Upper lobe of right lung (tissue), 1 donor: Measurements from ENCODE around the gene ADAMTS3. TPM values are rescaled to one million over a fixed set of nuclear protein-coding genes. Genes with fewer than 3 reads are reported as not detected.
A peak's percentile ranks its signal among the peaks of the same experiment; 100 is the strongest.

ENCODE experiments used
- ATAC-seq: fragments of 200-7000 bp; cut with Tn5 transposase; one replicate; pipeline ENCODE4 v1.9.1; 2020; ENCODE audit warnings: mild to moderate bottlenecking, moderate library complexity
- DNase-seq: peaks from one replicate; pipeline ENCODE4 v3.0.0-alpha.2; 2020
- H3K27ac ChIP-seq: fragments of 200-600 bp; one replicate; pipeline ENCODE4 v1.8.0; 2022
- H3K27me3 ChIP-seq: fragments of 200-600 bp; one replicate; pipeline ENCODE4 v1.8.0; 2022; ENCODE audit warnings: mild to moderate bottlenecking
- H3K36me3 ChIP-seq: fragments of 200-600 bp; one replicate; pipeline ENCODE4 v1.8.0; 2022
- H3K4me1 ChIP-seq: fragments of 200-600 bp; one replicate; pipeline ENCODE4 v1.8.0; 2022
- H3K4me3 ChIP-seq: fragments of 200-600 bp; one replicate; pipeline ENCODE4 v1.8.0; 2022; ENCODE audit warnings: mild to moderate bottlenecking
- H3K9me3 ChIP-seq: fragments of 200-600 bp; one replicate; pipeline ENCODE4 v1.8.0; 2022
- intact Hi-C: fragments of 100-400 bp; cut with DNase I; formaldehyde crosslinking; loops from one replicate; pipeline ENCODE4 v1.11.0; 2022
- total RNA-seq: library from RNA; stranded (reverse); fragmentation: NEBNext Ultra II Directional; extraction: Animal tissue kit (Norgen Biotek cat#: 25700); gene quantifications from one replicate; pipeline ENCODE4 v1.2.1, GENCODE V29; 2021
- TF ChIP-seq, protein P1 (sequence below): fragments of 200-600 bp; IDR thresholded peaks from one replicate; pipeline ENCODE4 v1.8.0; 2022; ENCODE audit warnings: antibody characterized with exemption
- donor health status: DM: no; HTN: yes; CAD: no; lungs with severe emphysema.

ADAMTS3 gene
- total RNA-seq, 1 donor from 2014 or later: 3.6 TPM

- TF ChIP-seq, protein P1, sequence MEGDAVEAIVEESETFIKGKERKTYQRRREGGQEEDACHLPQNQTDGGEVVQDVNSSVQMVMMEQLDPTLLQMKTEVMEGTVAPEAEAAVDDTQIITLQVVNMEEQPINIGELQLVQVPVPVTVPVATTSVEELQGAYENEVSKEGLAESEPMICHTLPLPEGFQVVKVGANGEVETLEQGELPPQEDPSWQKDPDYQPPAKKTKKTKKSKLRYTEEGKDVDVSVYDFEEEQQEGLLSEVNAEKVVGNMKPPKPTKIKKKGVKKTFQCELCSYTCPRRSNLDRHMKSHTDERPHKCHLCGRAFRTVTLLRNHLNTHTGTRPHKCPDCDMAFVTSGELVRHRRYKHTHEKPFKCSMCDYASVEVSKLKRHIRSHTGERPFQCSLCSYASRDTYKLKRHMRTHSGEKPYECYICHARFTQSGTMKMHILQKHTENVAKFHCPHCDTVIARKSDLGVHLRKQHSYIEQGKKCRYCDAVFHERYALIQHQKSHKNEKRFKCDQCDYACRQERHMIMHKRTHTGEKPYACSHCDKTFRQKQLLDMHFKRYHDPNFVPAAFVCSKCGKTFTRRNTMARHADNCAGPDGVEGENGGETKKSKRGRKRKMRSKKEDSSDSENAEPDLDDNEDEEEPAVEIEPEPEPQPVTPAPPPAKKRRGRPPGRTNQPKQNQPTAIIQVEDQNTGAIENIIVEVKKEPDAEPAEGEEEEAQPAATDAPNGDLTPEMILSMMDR: no peak
- no peak for ATAC-seq
Measured at GRCh38 chr4:72513227-72513626, 55.8 kb downstream of the ADAMTS3 start.

DNA sequence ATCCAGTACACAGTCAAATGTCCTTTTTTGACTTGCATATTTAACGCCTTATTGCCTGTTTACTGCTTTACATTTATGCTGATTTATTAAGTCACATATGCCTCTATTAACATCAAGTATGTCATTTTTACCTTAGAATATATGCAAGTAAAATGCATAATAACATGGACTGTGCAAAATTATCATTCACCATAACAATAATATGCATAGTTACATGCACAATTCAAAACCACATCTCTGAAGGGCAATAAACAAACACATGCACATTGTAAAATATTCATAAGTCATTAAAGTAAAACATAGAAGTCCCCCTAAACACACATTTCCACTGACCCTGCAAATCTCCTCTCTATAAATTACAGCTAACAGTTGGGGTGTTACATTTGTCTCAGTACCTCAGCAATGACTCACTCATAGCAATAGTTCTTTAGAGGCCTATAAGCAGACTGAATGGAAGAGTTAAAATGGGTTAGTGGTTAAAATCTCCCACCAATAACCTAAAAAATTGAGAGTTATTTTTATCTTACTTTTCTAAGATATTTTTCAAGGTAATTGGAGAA lies 61.1 kb downstream of the ADAMTS3 start:
- no peaks in the 10 kb centered on the region for H3K27me3 ChIP-seq
- no peaks in the 10 kb centered on the region for H3K36me3 ChIP-seq
- H3K4me1 ChIP-seq: no peaks in the 10 kb centered on the region
- DNase-seq (no peak), ATAC-seq (no peak)
- no peak overlapping the region for H3K4me3 ChIP-seq
- H3K9me3 ChIP-seq: peaks cover 3% of the 10 kb centered on the region
- TF ChIP-seq, protein P1: no peak
- intact Hi-C loops: no loop called here
- H3K27ac ChIP-seq: no peak overlapping the region

More at GRCh38 chr4:72513227-72513626, 55.8 kb downstream of the ADAMTS3 start:
- no peak overlapping the region for H3K4me3 ChIP-seq
- intact Hi-C loops: loop anchor here (5.0 kb wide), 1 partner anchor 509 kb away; no protein-coding TSS in a partner anchor
- H3K36me3 ChIP-seq: no peaks in the 10 kb centered on the region
- H3K27me3 ChIP-seq: no peaks in the 10 kb centered on the region
- H3K4me1 ChIP-seq: no peaks in the 10 kb centered on the region
- DNase-seq: no peak
- no peak overlapping the region for H3K27ac ChIP-seq
- peaks cover 6% of the 10 kb centered on the region for H3K9me3 ChIP-seq

DNA sequence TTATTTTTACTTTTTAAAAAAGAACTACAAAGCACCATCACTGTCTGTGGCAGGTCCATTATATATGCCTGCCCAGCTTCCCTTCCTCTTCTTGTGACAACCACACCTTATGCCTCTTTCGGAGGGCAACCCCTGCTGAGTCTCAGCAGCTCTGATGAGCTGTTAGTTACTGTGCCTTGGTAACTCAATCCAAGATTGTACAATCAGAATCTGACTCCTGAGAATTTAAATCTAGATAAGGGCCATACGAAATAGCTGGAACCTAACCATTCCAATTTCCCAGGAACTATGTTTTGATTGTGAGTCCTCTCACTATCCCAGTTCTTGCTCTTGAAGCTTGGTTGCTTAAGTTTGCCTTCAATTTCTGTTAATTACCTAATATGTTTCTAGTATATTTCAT lies 61.9 kb downstream of the ADAMTS3 start:
- H3K36me3 ChIP-seq: no peaks in the 10 kb centered on the region
- intact Hi-C loops: no loop called here
- TF ChIP-seq, protein P1: no peak
- no peak for ATAC-seq
- H3K9me3 ChIP-seq: peaks cover 3% of the 10 kb centered on the region
- H3K27ac ChIP-seq: no peak overlapping the region
- no peak for DNase-seq
- no peaks in the 10 kb centered on the region for H3K4me1 ChIP-seq
- H3K4me3 ChIP-seq: no peak overlapping the region
- no peaks in the 10 kb centered on the region for H3K27me3 ChIP-seq

DNA sequence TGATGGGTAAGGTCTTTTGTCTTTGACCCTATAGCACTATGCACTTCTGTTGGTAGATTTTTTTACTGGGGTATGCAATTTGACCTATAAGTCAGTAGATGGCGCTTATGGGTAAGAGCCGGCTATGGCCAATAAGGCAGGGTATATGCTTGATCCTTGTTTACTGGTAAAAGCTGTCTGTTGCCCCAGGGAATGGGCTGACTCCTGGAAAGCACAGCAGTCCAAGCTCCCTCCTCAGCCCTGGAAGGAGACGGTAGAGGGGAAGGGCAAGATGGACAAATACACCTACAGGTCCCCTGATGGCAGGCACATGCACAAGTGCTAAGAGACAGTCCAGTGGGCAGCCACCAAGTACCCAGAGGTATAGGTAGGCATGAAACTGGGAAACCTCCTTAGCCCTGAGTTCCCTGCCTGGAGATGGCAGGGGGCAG lies 63.7 kb downstream of the ADAMTS3 start:
- no peaks in the 10 kb centered on the region for H3K4me1 ChIP-seq
- H3K36me3 ChIP-seq: no peaks in the 10 kb centered on the region
- TF ChIP-seq, protein P1: peak; percentile 75
- DNase-seq (no peak), ATAC-seq (peak; percentile 90)
- H3K4me3 ChIP-seq: no peak overlapping the region
- no peak overlapping the region for H3K27ac ChIP-seq
- H3K9me3 ChIP-seq: no peaks in the 10 kb centered on the region
- intact Hi-C loops: no loop called here
- H3K27me3 ChIP-seq: no peaks in the 10 kb centered on the region

DNA sequence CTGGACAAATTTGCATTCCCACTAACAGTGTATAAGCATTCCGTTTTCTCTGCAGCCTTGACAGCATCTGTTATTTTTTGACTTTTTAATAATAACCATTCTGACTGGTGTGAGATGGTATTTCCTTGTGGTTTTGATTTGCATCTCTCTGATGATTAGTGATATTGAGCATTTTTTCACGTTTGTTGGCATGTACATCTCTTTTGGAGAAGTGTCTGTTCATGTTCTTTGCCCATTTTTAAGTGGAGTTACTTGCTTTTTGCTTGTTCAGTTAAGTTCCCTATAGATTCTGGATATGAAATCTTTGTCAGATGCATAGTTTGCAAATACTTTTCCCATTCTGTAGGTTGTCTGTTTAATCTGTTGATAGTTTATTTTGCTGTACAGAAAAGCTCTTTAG lies 68.8 kb downstream of the ADAMTS3 start:
- DNase-seq (no peak), ATAC-seq (no peak)
- intact Hi-C loops: no loop called here
- Histone ChIP-seq H3K4me1 (no peaks in the 10 kb centered on the region), H3K4me3 (no peak overlapping the region), H3K27me3 (no peaks in the 10 kb centered on the region), H3K9me3 (no peaks in the 10 kb centered on the region), H3K36me3 (no peaks in the 10 kb centered on the region), H3K27ac (no peak overlapping the region)
- TF ChIP-seq, protein P1: no peak

- Histone ChIP-seq H3K4me3 (no peak overlapping the region), H3K36me3 (no peaks in the 10 kb centered on the region), H3K27me3 (no peaks in the 10 kb centered on the region), H3K27ac (no peak overlapping the region), H3K9me3 (no peaks in the 10 kb centered on the region), H3K4me1 (no peaks in the 10 kb centered on the region)
- no peak for ATAC-seq
- TF ChIP-seq, protein P1: no peak
- intact Hi-C loops: no loop called here
- no peak for DNase-seq
Measured at GRCh38 chr4:72496119-72496518, 72.9 kb downstream of the ADAMTS3 start.
